AG09309 (cell line): ENCODE results near the gene LMAN1.

ENCODE experiments used
- DNase-seq: peaks from one replicate; pipeline ENCODE4 v3.0.0-alpha.2; 2010; ENCODE audit warnings: low read depth
- H3K4me3 ChIP-seq: 2 replicates; pipeline ENCODE4 v1.5.1; 2011; ENCODE audit warnings: mild to moderate bottlenecking, low read depth, low read length, moderate library complexity; ENCODE audit not compliant: control insufficient read depth
- CTCF ChIP-seq: IDR thresholded peaks from 2 replicates; pipeline ENCODE4 v1.5.1; 2011; ENCODE audit warnings: mild to moderate bottlenecking, low read depth, low read length, inconsistent platforms; ENCODE audit not compliant: insufficient read depth, control insufficient read depth; ENCODE audit errors: missing control alignments

Gene LMAN1

GRCh38 chr18:59380706-59381105 is 21.6 kb upstream of the LMAN1 start:
- TF ChIP-seq CTCF = no peak
- H3K4me3 ChIP-seq = no peak overlapping the region

GRCh38 chr18:59379772-59380522 is 20.9 kb upstream of the LMAN1 start:
- H3K4me3 ChIP-seq = no peak overlapping the region
- DNase-seq = peak; percentile 16
- TF ChIP-seq CTCF = no peak

More at GRCh38 chr18:59380706-59381105, 21.6 kb upstream of the LMAN1 start:
- DNase-seq = no peak

GRCh38 chr18:59377613-59378337 is 18.7 kb upstream of the LMAN1 start:
- TF ChIP-seq CTCF = no peak
- H3K4me3 ChIP-seq = no peak overlapping the region
- DNase-seq = no peak

- TF ChIP-seq CTCF = no peak
- no peak overlapping the region for H3K4me3 ChIP-seq
- no peak for DNase-seq
Observed at GRCh38 chr18:59376351-59376935, 17.4 kb upstream of the LMAN1 start.

- no peak overlapping the region for H3K4me3 ChIP-seq
- no peak for DNase-seq
- no peak for TF ChIP-seq CTCF
Observed at GRCh38 chr18:59374128-59374527, 15.1 kb upstream of the LMAN1 start.

GRCh38 chr18:59372975-59373374 is 13.9 kb upstream of the LMAN1 start:
- H3K4me3 ChIP-seq = no peak overlapping the region
- TF ChIP-seq CTCF = no peak
- DNase-seq = no peak
